ENCODE results near the gene CCDC40. TPM values are rescaled to one million over a fixed set of nuclear protein-coding genes. Genes with fewer than 3 reads are reported as not detected.

Gene CCDC40
- total RNA-seq, 1 experiment from 2014 or later: 3.9 TPM

DNA sequence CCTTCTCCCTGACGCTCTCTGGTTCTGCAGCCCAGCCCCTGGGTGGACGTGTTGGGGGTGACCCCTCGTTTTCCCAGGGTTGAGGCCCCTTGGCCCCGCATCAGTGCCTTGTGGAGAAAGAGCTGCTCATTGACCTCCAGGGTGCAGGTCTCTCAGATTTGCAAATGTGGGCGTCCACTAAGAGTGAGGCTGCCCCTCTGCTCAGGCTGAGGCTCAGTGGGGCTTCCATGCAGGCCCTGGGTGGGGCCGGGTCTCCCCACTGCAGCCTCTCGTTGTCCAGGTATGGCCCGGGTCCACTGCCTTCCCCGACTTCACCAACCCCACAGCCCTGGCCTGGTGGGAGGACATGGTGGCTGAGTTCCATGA, 74.0 kb downstream of the CCDC40 start:
- Histone ChIP-seq H3K4me3 (ENCODE audit: low read depth, low read length) (no peak overlapping the region), H3K36me3 (ENCODE audit: control insufficient read depth, insufficient read depth, low read length) (no peaks in the 10 kb centered on the region), H3K4me1 (no peaks in the 10 kb centered on the region), H3K9me3 (no peaks in the 10 kb centered on the region), H3K27me3 (replicated peaks; ENCODE audit: control insufficient read depth, insufficient read depth, low read length) (no peaks in the 10 kb centered on the region)
- ChIA-PET CTCF (interaction anchor here (1.2 kb wide), 1 partner anchor 14 kb away, joined by 4 read pairs; no protein-coding TSS in a partner anchor), POLR2A (no interaction called here)
- Mint-ChIP-seq H3K27me3 (ENCODE audit: insufficient read depth, unreplicated experiment) (no peaks in the 10 kb centered on the region), H3K27ac (ENCODE audit: unreplicated experiment) (no peak overlapping the region), H3K4me3 (ENCODE audit: unreplicated experiment) (no peak overlapping the region), H3K9me3 (ENCODE audit: unreplicated experiment) (no peaks in the 10 kb centered on the region), H3K36me3 (ENCODE audit: insufficient read depth, unreplicated experiment) (no peaks in the 10 kb centered on the region), H3K4me1 (ENCODE audit: low read depth, unreplicated experiment) (no peaks in the 10 kb centered on the region)
- no TSS peak for BruUV-seq (replicated peaks)
- DNase-seq: no peak
- TF ChIP-seq, protein P1, sequence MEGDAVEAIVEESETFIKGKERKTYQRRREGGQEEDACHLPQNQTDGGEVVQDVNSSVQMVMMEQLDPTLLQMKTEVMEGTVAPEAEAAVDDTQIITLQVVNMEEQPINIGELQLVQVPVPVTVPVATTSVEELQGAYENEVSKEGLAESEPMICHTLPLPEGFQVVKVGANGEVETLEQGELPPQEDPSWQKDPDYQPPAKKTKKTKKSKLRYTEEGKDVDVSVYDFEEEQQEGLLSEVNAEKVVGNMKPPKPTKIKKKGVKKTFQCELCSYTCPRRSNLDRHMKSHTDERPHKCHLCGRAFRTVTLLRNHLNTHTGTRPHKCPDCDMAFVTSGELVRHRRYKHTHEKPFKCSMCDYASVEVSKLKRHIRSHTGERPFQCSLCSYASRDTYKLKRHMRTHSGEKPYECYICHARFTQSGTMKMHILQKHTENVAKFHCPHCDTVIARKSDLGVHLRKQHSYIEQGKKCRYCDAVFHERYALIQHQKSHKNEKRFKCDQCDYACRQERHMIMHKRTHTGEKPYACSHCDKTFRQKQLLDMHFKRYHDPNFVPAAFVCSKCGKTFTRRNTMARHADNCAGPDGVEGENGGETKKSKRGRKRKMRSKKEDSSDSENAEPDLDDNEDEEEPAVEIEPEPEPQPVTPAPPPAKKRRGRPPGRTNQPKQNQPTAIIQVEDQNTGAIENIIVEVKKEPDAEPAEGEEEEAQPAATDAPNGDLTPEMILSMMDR (IDR thresholded peaks at IDR 0.05; ENCODE audit: insufficient read depth in 1 of 2, low read depth in 1 of 2, low read length in 1 of 2, severe bottlenecking in 1 of 2, unreplicated experiment in 1 of 2): no peak
- intact Hi-C loops (cut with micrococcal nuclease; ENCODE audit: unreplicated experiment): no loop called here

GRCh38 chr17:80110927-80111701, 74.7 kb downstream of the CCDC40 start:
- Mint-ChIP-seq H3K27me3 (ENCODE audit: insufficient read depth, unreplicated experiment) (no peaks in the 10 kb centered on the region), H3K4me3 (ENCODE audit: unreplicated experiment) (no peak overlapping the region), H3K4me1 (ENCODE audit: low read depth, unreplicated experiment) (no peaks in the 10 kb centered on the region), H3K36me3 (ENCODE audit: insufficient read depth, unreplicated experiment) (no peaks in the 10 kb centered on the region), H3K9me3 (ENCODE audit: unreplicated experiment) (no peaks in the 10 kb centered on the region), H3K27ac (ENCODE audit: unreplicated experiment) (no peak overlapping the region)
- no peak overlapping the region for H3K4me3 ChIP-seq (ENCODE audit: low read depth, low read length)
- H3K9me3 ChIP-seq: no peaks in the 10 kb centered on the region
- ChIA-PET CTCF (no interaction called here), POLR2A (no interaction called here)
- intact Hi-C loops (cut with micrococcal nuclease; ENCODE audit: unreplicated experiment): no loop called here
- BruUV-seq (replicated peaks): no TSS peak
- no peaks in the 10 kb centered on the region for H3K4me1 ChIP-seq
- TF ChIP-seq, protein P1 (IDR thresholded peaks at IDR 0.05; ENCODE audit: insufficient read depth in 1 of 2, low read depth in 1 of 2, low read length in 1 of 2, severe bottlenecking in 1 of 2, unreplicated experiment in 1 of 2): no peak
- DNase-seq: no peak
- no peaks in the 10 kb centered on the region for H3K36me3 ChIP-seq (ENCODE audit: control insufficient read depth, insufficient read depth, low read length)
- H3K27me3 ChIP-seq (replicated peaks; ENCODE audit: control insufficient read depth, insufficient read depth, low read length): no peaks in the 10 kb centered on the region

GRCh38 chr17:80111702-80112470, 75.4 kb downstream of the CCDC40 start:
- Mint-ChIP-seq H3K4me3 (ENCODE audit: unreplicated experiment) (no peak overlapping the region), H3K36me3 (ENCODE audit: insufficient read depth, unreplicated experiment) (no peaks in the 10 kb centered on the region), H3K27me3 (ENCODE audit: insufficient read depth, unreplicated experiment) (no peaks in the 10 kb centered on the region), H3K4me1 (ENCODE audit: low read depth, unreplicated experiment) (no peaks in the 10 kb centered on the region), H3K27ac (ENCODE audit: unreplicated experiment) (no peak overlapping the region), H3K9me3 (ENCODE audit: unreplicated experiment) (no peaks in the 10 kb centered on the region)
- intact Hi-C loops (cut with micrococcal nuclease; ENCODE audit: unreplicated experiment): no loop called here
- no peaks in the 10 kb centered on the region for H3K36me3 ChIP-seq (ENCODE audit: control insufficient read depth, insufficient read depth, low read length)
- no peaks in the 10 kb centered on the region for H3K27me3 ChIP-seq (replicated peaks; ENCODE audit: control insufficient read depth, insufficient read depth, low read length)
- DNase-seq: peak in 1 of 2 experiments; percentile 38
- H3K4me1 ChIP-seq: no peaks in the 10 kb centered on the region
- H3K4me3 ChIP-seq (ENCODE audit: low read depth, low read length): no peak overlapping the region
- ChIA-PET POLR2A (no interaction called here), CTCF (interaction anchor here (0.8 kb wide), 1 partner anchor 13 kb away, joined by 3 read pairs; no protein-coding TSS in a partner anchor)
- no peaks in the 10 kb centered on the region for H3K9me3 ChIP-seq
- TF ChIP-seq, protein P1 (IDR thresholded peaks at IDR 0.05; ENCODE audit: insufficient read depth in 1 of 2, low read depth in 1 of 2, low read length in 1 of 2, severe bottlenecking in 1 of 2, unreplicated experiment in 1 of 2): no peak
- no TSS peak for BruUV-seq (replicated peaks)
